A673 (cell line): ENCODE data around the gene LINC01488. TPM values are rescaled to one million over a fixed set of nuclear protein-coding genes. Genes with fewer than 3 reads are reported as not detected.

Experiments used
- BruUV-seq: library from RNA; stranded (reverse); fragments of 400-500 nt; replicated peaks from 2 replicates; lab custom pipeline; 2021; lab: Mats Ljungman, UMichigan
- CTCF ChIA-PET: fragments of 300-600 bp; sonication (Branson Sonifier 250); formaldehyde crosslinking; loops from one replicate; lab custom pipeline; 2022; ENCODE audit warnings: antibody characterized with exemption; lab: Charles Lee
- POLR2A ChIA-PET: fragments of 300-600 bp; sonication (Branson Sonifier 250); formaldehyde crosslinking; loops from one replicate; lab custom pipeline; 2022; ENCODE audit warnings: antibody characterized with exemption; ENCODE audit not compliant: low non-redundant PET; lab: Charles Lee
- DNase-seq: peaks from one replicate; pipeline ENCODE4 v3.0.0-alpha.2; 2015; ENCODE audit warnings: low spot score
- H3K27ac ChIP-seq: fragments of 200-600 bp; sonication (generic); 2 replicates; pipeline ENCODE4 v1.5.1; 2016; ENCODE audit warnings: mixed run types, low read depth, mild to moderate bottlenecking, mixed read lengths, antibody characterized with exemption, low read length; ENCODE audit not compliant: poor library complexity, severe bottlenecking
- H3K27me3 ChIP-seq: fragments of 200-600 bp; sonication (generic); replicated peaks from 2 replicates; pipeline ENCODE4 v1.6.1; 2017; ENCODE audit warnings: mixed run types, low read depth, mild to moderate bottlenecking, mixed read lengths, antibody characterized with exemption, low read length; ENCODE audit not compliant: insufficient read depth, poor library complexity
- H3K36me3 ChIP-seq: fragments of 200-600 bp; sonication (generic); 2 replicates; pipeline ENCODE4 v1.6.1; 2016; ENCODE audit warnings: mixed run types, mild to moderate bottlenecking, mixed read lengths, antibody characterized with exemption, low read length; ENCODE audit not compliant: insufficient read depth, poor library complexity, severe bottlenecking
- H3K4me1 ChIP-seq: fragments of 200-600 bp; sonication (generic); 2 replicates; pipeline ENCODE4 v1.6.1; 2017; ENCODE audit warnings: mixed run types, mild to moderate bottlenecking, mixed read lengths, antibody characterized with exemption, low read length; ENCODE audit not compliant: insufficient read depth, poor library complexity, severe bottlenecking
- H3K4me3 ChIP-seq: fragments of 200-600 bp; sonication (generic); 2 replicates; pipeline ENCODE4 v1.5.1; 2016; ENCODE audit warnings: low read depth, mixed run types, mild to moderate bottlenecking, mixed read lengths, low read length; ENCODE audit not compliant: poor library complexity, severe bottlenecking
- H3K9me3 ChIP-seq: fragments of 200-600 bp; sonication (generic); 2 replicates; pipeline ENCODE4 v1.6.1; 2016; ENCODE audit warnings: mixed run types, low read depth, mild to moderate bottlenecking, mixed read lengths, antibody characterized with exemption, low read length; ENCODE audit not compliant: poor library complexity, severe bottlenecking
- EZH2 ChIP-seq: fragments of 200-600 bp; sonication (generic); IDR thresholded peaks from 2 replicates; pipeline ENCODE4 v1.6.1; 2017; ENCODE audit warnings: borderline replicate concordance, low read depth, mild to moderate bottlenecking, mixed read lengths, antibody characterized with exemption, low read length; ENCODE audit not compliant: poor library complexity, severe bottlenecking
- intact Hi-C: fragments of 100-400 bp; cut with micrococcal nuclease; formaldehyde crosslinking; loops from one replicate; pipeline ENCODE4 v1.10.0; 2022; ENCODE audit not compliant: unreplicated experiment
- total RNA-seq: library from RNA; stranded (reverse); gene quantifications from 2 replicates; pipeline ENCODE4 v1.2.3, GENCODE V29; 2021
- TF ChIP-seq, protein P1 (sequence below): fragments of 300-800, 200-600 bp; sonication (generic); conservative IDR thresholded peaks from 2 replicates; pipeline ENCODE4 v1.5.1; 2017; ENCODE audit warnings: low read depth, mild to moderate bottlenecking, antibody characterized with exemption, low read length, moderate library complexity, mixed read lengths

LINC01488 gene
- total RNA-seq, 1 experiment from 2014 or later, result not detected

DNA sequence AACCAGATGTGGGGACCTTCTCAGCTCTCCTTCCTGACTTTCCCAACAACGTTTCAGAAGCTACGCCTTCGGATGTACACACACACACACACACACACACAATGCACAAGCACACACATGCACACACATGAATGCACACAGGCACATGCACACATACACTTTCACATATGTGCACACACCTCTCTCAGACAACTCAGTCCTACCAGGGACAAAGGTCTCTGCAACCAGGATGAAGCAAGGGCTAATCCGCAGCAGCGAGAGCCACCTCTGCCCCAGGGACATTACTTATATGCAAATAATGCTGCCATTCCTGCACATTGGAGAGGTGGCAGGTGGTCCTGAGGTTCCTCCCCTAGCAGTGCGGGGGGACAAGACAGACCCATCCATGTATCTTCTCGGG lies 27.4 kb upstream of the LINC01488 start:
- intact Hi-C loops, result no loop called here

DNA sequence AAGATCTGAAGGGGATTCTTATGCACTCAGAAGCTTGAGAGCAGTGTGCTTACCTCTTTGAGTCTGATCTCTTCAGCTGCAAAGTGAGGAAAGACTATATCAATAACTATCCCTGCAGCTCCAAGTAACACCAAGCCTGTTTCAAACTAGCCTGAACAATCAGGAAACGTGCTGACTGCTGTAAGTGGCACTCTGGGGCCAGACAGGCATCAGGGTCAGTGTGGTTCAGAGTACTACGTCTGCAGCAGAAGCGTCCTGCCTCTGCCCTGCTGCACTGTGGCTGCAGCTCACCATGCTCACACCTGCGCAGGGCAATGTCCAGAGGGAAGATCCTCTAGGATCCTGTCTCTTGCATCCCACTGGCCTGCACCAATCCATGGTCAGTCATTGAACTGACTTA lies 25.5 kb upstream of the LINC01488 start:
- H3K4me3 ChIP-seq, result no peak overlapping the region
- H3K36me3 ChIP-seq, result no peaks in the 10 kb centered on the region
- intact Hi-C loops, result no loop called here
- H3K9me3 ChIP-seq, result peaks cover 27% of the 10 kb centered on the region
- DNase-seq, result no peak
- no TSS peak for BruUV-seq
- H3K4me1 ChIP-seq, result no peaks in the 10 kb centered on the region
- TF ChIP-seq, protein P1, sequence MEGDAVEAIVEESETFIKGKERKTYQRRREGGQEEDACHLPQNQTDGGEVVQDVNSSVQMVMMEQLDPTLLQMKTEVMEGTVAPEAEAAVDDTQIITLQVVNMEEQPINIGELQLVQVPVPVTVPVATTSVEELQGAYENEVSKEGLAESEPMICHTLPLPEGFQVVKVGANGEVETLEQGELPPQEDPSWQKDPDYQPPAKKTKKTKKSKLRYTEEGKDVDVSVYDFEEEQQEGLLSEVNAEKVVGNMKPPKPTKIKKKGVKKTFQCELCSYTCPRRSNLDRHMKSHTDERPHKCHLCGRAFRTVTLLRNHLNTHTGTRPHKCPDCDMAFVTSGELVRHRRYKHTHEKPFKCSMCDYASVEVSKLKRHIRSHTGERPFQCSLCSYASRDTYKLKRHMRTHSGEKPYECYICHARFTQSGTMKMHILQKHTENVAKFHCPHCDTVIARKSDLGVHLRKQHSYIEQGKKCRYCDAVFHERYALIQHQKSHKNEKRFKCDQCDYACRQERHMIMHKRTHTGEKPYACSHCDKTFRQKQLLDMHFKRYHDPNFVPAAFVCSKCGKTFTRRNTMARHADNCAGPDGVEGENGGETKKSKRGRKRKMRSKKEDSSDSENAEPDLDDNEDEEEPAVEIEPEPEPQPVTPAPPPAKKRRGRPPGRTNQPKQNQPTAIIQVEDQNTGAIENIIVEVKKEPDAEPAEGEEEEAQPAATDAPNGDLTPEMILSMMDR, result no peak
- TF ChIP-seq EZH2, result no peak
- no peaks in the 10 kb centered on the region for H3K27me3 ChIP-seq
- ChIA-PET POLR2A (no interaction called here), CTCF (no interaction called here)
- no peak overlapping the region for H3K27ac ChIP-seq

More for the DNA sequence above, 27.4 kb upstream of the LINC01488 start:
- H3K27me3 ChIP-seq, result no peaks in the 10 kb centered on the region
- H3K4me1 ChIP-seq, result no peaks in the 10 kb centered on the region
- ChIA-PET POLR2A (no interaction called here), CTCF (no interaction called here)
- H3K9me3 ChIP-seq, result peaks cover 19% of the 10 kb centered on the region
- no peak for DNase-seq
- H3K36me3 ChIP-seq, result no peaks in the 10 kb centered on the region
- no peak overlapping the region for H3K27ac ChIP-seq
- H3K4me3 ChIP-seq, result no peak overlapping the region
- no peak for TF ChIP-seq EZH2
- TF ChIP-seq, protein P1, result no peak
- no TSS peak for BruUV-seq

DNA sequence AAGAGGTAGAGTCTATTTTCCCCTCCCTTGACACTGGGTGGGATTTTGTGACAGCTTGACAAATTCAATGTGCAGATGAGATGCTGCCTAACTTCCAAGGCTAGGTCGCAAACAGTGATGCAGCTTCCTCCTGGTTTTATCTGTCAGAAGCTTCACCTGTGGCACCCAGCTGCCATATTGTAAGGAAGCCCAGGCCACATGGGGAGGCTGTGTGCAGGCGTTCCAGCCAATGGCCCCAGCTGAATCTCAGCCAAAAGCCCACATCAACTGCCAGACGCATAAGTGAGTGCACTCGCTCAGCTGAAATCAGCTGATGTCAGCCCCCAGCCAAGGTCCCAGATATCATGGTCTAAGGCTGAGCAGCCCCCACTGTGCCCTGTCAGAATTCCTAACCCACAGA lies 24.8 kb upstream of the LINC01488 start:
- no peaks in the 10 kb centered on the region for H3K36me3 ChIP-seq
- H3K9me3 ChIP-seq, result peaks cover 27% of the 10 kb centered on the region
- ChIA-PET POLR2A (no interaction called here), CTCF (no interaction called here)
- no peaks in the 10 kb centered on the region for H3K4me1 ChIP-seq
- H3K4me3 ChIP-seq, result no peak overlapping the region
- DNase-seq, result no peak
- no TSS peak for BruUV-seq
- no peak overlapping the region for H3K27ac ChIP-seq
- TF ChIP-seq EZH2, result no peak
- TF ChIP-seq, protein P1, result no peak
- intact Hi-C loops, result no loop called here
- H3K27me3 ChIP-seq, result no peaks in the 10 kb centered on the region
